ENCODE data around the gene PAK1IP1.
"Not testable (repeated sequence)": the region's sequence is repeated elsewhere in the genome, so short reads cannot be mapped to it uniquely, and the experiment has no call there.

The PAK1IP1 gene, protein sequence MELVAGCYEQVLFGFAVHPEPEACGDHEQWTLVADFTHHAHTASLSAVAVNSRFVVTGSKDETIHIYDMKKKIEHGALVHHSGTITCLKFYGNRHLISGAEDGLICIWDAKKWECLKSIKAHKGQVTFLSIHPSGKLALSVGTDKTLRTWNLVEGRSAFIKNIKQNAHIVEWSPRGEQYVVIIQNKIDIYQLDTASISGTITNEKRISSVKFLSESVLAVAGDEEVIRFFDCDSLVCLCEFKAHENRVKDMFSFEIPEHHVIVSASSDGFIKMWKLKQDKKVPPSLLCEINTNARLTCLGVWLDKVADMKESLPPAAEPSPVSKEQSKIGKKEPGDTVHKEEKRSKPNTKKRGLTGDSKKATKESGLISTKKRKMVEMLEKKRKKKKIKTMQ

DNA sequence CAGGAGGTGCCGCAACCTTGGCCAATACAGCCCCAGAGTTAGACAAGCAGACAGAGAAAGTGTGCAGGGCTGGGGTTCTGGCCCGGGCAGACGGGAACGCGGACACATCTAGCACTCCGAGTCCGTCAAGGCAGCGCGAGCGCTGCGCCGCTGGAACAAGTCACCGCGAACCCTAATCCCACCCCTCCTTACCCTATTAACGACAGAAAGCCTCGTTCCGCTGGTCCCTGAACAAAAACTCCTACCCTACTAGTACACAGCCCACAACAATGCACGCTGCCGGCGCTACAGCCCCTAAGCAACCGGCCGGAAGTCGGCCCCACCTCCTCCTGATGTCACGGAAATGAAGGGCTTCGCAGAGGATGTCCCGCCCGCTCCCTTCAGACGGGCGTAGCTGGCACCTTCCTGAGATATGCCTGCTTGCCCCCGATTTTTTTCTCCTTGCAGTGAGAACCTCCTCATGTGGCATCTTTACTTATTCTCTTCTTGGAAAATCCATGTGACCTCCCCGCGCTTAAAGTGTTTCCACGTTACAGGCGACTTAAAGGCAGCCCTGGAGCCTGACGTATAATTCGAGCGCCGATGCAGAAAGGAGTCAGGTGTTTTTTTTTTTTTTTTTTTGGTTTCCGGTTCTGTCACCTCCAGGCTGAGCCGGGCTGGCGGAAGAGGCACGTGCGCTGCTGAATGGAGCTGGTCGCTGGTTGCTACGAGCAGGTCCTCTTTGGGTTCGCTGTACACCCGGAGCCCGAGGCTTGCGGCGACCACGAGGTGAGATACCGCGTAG lies at the start of gene PAK1IP1, which contains the start of gene C6orf52:
PAK1IP1 (plus strand) TSS at position 671 of the 784 bp plus-strand sequence; CDS start at position 685, 14 bp downstream.
C6orf52 (minus strand) TSS at position 315 of the 784 bp plus-strand sequence. CDS start 7,066 bp downstream, outside the sequence.
- peak; percentile 89 for DNase-seq

DNA sequence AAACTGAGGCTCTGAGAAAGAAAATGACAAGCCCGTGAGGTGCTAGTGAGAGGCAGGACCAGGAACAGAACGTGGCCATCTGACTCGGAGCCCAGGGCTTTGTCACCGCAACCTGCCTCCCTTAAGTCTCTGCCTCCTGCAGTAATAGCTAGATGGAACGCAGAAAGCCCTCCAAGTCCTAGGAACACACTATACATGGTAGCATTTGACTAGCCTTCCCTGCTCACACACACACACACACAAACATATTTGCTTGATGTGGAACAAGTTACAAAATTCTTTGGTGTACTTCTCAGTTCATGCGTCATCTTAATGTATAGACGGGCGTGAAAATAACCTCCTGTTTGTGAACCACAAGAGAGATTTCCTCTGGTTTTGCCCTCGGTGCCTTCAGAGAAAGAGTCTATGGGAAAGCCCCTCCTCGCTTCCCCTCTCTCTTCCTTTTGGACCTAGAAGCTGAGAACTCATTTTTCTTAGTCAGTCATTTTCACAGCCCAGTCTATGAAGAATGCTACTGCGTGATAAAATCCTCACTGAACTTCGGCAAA lies 39.2 kb upstream of the PAK1IP1 start:
- DNase-seq, result no peak

DNA sequence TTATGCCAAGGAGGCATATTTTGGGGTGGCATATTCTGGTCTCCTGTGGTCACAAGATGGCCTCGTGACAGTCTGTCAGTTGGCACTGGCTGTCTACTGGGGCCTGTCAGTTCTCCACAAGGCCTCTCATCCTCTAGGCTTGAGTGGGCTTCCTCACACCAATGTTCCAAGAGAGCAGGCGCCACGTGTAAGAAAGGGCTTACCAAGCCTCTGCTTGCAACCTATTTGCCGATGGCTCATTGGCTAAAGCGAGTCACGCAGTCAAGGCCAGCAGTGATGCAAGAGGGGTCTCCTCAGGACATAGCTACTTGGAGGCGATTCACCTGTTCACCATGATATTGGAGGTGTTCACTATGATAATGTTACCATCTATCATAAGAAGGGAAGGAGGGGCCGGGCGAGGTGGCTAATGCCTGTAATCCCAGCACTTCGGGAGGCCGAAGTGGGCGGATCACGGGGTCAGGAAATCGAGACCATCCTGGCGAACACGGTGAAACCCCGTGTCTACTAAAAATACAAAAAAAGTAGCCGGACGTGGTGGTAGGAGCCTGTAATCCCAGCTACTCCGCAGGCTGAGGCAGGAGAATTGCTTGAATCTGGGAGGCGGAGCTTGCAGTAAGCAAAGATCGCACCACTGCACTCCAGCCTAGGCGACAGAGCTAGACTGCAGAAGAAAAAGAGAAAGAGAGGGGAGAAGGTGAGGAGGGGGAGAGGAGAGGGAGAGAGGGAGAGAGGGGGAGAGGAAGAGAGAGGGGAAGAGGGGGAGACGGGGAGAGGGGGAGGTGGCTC lies 35.7 kb upstream of the PAK1IP1 start:
- DNase-seq, result no peak

DNA sequence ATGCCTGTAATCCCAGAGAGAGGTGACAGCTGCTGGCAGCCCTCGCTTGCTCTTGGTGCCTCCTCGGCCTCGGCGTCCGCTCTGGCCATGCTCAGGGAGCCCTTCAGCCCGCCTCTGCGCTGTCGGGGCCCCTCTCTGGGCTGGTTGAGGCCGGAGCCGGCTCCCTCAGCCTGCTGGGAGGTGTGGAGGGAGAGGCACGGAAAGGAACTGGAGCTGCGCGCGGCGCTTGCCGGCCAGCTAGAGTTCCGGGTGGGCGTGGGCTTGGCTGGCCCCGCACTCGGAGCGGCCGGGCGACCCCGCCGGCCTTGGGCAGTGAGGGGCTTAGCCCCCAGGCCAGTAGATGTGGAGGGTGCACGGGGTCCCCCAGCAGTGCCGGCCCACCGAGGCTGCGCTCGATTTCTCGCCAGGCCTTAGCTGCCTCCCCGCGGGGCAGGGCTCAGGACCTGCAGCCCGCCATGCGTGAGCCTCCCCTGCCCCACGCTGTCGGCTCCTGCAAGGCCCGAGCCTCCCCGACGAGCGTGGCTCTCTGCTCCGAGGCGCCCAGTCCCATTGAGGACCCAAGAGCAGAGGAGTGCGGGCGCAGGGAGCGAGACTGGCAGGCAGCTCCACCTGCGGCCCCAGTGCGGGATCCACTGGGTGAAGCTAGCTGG lies 34.9 kb upstream of the PAK1IP1 start:
- no peak for DNase-seq

DNA sequence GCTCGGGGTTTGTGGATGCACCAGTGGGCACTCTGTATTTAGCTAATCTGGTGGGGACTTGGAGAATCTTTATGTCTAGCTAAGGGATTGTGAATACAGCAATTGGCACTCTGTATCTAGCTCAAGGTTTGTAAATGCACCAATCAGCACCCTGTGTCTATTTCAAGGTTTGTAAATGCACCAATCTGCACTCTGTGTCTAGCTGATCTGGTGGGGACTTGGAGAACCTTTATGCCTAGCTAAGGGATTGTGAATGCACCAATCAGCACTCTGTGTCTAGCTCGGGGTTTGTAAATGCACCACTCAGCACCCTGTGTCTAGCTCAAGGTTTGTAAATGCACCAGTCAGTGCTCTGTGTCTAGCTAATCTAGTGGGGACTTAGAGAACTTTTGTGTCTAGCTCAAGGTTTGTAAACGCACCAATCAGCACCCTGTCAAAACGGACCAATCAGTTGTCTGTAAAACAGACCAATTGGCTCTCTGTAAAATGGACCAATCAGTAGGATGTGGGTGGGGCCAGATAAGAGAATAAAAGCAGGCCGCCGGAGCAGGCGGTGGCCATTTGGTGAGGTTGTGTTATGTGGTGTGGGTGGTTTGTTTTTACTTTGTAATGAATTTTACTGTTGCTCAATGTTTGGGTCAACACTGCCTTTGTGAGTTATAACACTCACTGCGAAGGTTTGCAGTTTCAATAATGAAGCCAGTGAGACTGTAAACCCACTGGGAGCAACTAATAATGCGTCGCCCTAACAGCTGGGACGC lies 34.2 kb upstream of the PAK1IP1 start:
- not testable (repeated sequence) for DNase-seq

DNA sequence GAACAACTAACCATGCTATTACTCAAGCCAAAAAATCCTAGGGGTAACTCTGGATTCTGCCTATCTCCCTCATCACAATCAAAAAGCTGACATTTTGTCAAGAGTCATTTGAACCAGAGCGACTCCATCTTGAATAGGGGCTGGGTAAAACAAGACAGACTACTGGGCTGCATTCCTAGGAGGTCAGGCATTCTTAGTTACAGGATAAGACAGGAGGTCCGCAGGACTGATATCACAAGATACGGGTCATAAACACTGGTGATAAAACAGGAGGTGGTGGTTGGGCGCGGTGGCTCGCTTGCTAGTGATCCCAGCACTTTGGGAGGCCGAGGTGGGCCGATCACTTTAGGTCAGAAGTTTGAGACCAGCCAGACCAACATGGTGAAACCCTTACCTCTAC lies 32.6 kb upstream of the PAK1IP1 start:
- no peak for DNase-seq

DNA sequence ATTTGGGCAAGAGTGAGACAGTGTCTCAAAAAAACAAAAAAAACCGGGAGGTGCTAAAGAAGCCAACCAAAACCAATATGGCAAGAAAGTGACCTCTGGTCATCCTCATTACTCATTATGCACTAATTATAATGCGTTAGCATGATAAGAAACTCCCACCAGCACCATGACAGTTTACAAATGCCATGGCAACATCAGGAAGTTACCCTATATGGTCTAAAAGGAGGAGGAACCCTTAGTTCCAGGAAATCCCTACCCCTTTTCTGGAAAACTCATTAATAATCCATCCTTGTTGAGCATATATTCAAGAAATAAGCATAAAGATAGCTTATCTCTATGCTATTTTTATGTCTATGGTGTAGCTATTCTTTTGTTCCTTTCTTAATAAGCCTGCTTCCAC lies 32.0 kb upstream of the PAK1IP1 start:
- DNase-seq, result no peak

DNA sequence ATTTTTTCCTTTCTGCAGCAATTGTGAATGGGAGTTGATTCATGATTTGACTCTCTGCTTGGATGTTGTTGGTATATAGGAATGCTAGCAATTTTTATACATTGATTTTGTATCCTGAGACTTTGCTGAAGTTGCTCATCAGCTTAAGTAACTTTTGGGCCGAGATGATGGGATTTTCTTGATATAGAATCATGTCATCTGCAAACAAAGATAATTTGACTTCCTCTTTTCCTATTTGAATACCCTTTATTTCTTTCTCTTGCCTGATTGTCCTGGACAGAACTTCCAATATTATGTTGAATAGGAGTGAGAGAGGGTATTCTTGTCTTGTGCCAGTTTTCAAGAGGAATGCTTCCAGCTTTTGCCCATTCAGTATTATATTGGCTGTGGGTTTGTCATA lies 29.2 kb upstream of the PAK1IP1 start:
- DNase-seq, result not testable (repeated sequence)

DNA sequence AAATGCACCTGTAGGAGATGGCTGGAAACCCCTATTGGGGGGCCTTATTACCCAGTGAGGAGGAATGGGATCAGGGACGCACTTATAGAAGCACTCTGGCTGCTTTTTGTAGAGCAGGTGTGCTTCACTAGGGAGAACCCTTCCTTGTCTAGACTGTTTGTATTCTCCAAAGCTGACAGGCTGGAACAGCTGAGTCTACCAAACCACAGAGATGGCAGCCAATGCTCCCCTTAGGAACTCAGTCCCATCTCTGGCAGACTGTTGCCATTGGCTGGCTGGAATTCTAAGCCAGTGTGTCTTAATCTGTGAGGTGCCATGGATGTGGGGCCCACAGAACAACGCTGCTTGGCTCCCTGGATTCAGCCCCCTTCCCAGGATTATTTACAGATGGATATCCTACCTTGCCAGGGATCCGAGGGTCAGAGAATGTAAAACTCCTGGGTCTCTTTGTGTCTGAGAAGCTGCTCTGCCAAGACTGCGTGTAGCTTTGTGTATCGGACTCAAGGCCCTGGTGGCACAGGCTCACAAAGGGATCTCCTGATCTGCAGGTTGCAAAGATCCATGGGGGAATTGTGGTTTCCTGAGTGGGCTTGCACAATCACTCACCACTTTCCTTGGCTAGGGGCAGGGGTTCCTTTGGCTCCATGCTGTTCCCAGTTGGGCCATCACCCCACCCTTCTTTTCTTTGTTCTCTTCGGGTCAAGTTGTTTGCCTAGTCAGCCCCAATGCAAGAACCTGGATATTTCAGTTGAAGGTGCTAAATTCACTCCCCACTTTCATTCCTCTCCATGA lies 26.4 kb upstream of the PAK1IP1 start:
- DNase-seq, result no peak

DNA sequence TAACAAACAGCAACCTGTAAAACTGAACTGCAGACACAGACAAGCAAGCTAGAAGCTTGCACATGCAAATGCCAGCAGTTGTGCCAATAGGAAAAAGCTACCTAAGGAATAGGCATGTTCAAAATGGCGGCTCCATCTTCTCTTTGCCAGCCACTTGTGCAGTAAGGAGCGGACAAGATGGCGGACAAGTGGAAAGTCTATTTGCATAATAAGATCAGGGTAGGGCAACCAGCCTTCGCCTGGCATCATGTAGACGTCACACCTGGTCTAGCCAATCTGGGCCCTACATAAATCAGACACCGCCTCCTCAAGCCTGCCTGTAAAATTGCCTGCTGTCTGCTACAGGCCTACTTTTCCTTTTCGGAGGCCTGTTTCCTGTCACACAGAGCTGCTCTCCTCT lies 18.4 kb upstream of the PAK1IP1 start:
- no peak for DNase-seq

DNA sequence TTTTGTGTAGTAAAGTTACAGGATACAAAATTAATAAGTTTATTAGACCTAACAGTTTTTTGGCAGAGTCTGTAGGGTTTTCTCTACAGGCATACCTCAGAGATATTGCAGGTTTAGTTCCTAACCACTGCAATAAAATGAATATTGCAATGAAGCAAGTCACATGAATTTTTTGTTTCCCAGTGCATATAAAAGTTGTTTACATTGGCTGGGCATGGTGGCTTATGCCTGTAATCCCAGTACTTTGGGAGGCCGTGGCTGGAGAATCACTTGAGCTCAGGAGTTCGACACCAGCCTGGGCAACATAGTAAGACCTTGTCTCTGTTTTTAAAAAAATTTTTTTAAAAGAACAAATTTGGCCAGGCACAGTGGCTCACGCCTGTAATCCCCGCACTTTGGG lies 16.3 kb upstream of the PAK1IP1 start:
- no peak for DNase-seq

DNA sequence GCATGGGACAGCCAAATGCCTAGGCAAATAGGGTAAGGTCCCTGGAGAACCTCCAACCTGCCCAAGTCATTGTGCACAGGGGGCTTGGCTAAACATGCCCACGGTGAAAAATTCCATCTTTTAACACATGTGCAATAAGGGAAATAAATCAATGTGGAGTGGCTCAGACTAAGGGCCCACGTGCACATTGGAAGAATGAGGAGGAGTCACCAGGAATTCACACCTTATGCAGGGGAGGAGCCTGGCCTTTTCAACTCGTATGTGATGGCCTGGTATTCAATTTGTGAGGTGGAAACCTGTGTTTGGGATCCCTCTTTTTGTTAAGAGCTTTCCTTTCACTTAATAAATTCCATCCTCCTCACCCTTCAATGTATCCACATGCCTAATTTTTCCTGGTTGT lies 13.0 kb upstream of the PAK1IP1 start:
- DNase-seq, result no peak

DNA sequence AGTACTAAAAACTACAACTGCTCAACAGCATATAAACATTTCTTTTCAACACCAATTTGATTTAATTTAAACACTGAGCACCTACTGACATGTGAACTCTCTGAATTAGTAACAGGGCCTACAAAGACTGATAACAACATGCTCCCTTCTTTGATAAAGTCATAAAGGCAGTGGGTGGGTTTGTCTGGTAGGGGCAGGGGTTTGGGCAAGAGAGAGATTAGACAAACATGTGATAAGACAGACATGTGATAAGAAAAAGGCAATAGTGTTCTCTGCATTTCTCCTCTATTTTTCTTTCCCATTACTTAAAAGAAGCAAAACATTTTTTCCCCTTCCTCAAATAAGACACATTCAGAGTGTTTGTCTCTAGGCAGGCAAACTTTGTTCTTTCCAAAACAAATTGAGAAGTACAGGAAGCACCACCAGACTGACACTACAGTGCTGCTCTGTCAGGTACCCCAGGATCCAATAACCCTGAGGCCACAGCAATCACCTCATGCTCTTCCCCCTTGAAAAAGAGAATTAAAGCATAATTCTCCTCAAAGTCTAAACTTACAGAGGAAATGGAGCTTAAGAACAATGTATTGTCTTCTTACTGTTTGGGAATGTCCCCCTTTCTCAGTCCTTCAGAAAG lies 12.3 kb upstream of the PAK1IP1 start:
- no peak for DNase-seq

DNA sequence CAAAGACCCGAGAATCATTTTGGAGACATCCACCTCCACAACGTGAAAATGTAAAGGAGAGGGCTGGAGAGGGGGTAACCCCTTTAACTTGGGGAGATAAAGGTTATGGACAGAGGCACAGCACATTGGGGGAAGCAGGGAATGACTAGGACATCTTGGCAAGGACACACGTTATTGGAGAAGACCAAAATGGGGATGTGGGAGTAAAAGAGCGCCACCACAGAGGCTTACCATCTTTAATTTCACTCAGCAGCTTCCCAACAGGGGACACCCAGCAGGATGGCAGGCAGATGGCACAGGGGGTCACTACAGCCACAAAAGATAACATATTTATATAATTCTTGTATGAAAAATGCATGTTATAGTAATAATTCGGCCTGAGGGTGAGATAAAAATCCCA lies 10.2 kb upstream of the PAK1IP1 start:
- DNase-seq, result no peak

DNA sequence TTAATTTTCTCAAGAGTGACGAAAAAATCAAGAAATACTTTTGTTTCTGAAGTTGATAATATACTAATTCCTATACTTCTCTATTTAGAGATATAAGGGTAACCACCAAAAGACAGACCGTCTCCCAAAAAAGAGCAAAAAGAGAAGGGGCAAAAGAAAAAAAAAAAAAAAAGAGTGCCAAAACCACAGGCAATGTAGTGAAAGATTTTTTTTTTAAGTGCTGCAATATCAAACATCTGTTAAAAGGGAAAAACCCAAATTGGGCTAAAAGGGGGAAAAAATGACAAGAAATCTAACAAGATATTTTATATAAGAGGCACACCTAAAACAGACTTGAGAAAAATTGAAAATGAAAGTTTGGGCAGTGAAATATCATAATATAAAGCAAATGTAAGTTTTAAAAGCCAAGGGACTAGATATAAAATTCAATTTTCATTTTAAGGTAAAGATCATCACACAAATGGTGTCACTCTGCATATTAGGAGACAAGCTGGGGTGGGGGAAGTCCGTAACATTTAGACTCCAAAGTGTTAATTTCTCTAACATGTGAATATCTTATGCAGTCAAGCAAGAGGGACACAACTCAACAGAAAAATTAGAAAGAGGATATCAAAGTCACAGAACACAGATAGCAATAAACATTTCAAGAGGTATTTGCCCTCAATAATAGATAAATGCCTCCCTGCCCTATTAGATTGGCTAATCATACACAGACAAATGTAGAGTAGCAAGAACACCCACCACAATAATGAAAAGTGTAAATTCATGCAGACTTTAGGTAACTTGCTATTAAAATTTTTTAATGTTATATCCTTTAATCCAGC lies 9.5 kb upstream of the PAK1IP1 start:
- no peak for DNase-seq

DNA sequence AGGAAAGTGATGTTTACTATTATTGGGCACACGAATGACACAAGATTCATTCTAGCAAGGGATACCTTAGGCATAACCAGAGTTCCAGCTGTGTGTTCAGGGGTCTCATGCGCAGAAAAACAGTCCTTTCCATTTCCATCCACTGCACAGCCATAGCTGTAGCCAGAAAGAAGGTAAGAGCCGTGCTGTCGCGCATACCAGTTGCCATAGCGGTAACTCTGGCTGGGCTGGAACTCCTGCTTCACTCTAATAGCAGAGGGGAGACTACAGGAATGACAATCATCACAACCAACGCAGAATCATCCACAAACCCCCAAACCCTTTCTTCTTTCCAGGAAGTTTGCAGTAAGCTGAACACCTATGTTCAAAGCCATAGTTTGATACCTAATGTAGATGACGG lies 7.9 kb upstream of the PAK1IP1 start:
- no peak for DNase-seq

DNA sequence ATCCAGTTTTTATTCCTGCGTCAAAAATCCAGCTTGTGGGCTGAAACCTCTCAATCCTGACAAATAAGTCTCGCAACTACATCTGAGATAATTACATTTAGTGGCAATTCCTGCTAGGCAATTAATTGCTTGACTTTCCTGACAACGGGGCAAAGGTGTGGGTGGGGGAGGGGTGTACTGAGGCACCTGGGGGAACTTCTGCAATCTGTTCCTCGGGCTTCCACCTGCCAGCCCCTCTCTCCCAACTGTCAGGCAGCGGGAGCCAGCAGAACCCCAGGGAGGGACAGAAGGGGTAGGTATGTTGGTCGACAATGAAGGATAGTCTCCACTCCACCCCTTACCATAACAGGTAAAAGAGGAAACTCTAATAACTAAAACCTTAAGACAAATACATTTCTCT lies 7.2 kb upstream of the PAK1IP1 start:
- DNase-seq, result no peak

DNA sequence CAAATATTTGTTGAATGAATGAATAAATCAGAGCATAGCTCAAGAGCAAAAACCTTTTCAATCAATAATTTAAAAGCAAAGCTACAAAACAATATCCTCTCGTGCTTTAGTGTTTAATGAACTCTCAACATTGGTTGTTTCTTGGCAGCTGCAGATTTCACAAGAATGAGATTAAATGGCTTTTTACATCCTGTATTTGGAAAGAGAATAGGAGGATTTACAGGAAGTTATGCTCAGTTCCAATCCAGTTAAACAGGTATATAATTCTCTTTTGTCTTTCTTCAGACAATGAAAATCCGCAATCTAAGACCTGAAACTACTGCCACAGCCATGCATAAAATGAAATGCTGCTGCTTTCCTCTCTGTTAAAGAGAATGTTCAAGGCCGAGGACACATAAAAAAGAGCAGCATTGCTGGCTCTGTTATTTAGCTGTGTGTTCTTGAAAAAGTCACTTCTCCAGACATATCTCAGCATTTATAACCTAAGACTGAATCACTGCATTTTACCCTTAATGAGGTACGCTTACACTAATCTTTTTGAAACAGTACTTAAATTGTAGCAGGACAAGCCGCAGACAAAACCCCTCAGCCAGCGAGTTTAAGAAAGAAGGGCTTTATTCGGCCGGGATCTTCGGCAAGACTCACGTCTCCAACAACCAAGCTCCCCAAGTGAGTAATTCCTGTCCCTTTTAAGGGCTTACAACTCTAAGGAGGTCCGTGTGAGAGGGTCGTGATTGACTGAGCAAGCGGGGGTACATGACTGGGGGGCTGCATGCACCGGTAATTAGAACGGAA lies 3.9 kb upstream of the PAK1IP1 start:
- DNase-seq, result no peak
